HG02588 (cell line): ENCODE data around the gene GLP1R.

Experiments
- ATAC-seq: cut with Tn5 transposase; IDR thresholded peaks from one replicate; pipeline ENCODE4 v1.9.1; 2021; ENCODE audit warnings: mild to moderate bottlenecking, moderate library complexity; ENCODE audit not compliant: unreplicated experiment

Gene GLP1R

DNA sequence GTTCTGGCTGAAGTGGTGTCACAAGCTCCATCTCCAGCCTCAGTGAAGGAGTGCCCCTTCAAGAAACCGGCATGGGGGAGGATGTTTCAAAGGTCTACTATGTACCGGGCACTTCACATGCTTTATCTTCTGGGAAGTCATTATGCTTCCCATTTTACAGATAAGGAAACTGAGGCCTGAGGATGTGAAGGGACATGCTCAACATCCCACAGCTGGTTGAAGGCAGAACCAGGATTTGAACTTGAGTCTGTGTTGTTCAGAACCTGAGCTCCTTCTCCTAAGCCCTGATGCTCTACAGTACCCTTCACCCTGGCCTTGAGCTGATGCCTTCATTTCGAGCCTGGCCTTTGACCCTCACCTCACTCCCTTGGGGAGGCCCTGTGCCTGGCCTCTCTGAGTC is 13.0 kb downstream of the GLP1R start:
- no peak for ATAC-seq

DNA sequence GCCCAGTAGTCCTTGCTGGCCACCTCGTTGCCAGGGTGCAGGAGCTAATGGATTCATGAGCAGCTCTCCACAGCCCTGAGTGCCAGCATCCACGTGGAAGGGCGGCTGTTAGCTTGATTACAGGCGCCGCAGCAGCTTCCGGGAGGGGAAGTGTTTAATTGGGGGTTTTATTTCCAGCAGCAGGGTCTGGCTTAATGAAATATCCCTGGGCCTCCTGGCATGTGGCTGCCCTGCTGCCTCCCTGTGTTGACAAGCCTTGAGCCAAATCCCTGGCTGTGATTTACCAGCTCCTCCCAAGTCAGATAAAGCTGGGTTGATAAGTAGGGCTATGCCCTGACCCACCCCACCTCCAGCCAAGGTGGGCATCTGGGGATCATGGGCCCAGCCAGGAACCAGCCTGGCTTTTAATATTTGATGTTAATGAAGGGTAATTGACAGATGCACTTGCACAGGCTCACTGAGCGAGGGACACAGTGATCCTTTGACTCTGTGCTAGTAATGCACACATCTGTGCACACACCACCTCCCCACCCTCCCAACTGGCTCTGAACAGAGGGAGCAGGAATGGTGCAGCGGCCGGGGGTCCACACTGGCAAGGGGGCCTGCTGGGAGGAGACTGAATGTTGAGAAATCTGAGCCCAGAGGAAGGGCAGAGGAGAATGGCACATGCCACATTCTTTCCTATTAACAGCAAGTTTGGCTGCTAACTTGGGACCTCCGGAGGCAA is 13.6 kb downstream of the GLP1R start:
- ATAC-seq, result no peak

DNA sequence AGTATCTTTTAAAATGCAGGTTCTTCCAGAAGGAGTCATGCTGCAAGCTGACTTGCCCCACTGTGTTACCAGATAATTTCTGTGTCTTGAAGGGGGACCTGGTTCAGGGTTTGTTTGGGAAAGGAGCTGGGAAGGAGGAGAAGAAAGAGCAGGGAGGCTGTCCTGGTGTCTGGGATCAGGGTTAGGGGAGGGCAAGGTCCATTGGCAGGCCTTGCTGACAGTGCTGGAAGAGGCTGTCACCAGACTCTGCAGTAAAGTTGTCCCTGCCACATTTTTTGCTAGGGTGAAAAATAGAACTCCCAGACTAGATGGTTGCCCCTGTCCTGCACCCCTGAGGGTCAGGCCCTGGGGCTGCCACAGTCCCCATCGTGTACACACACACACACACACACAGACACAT is 14.9 kb downstream of the GLP1R start:
- no peak for ATAC-seq

DNA sequence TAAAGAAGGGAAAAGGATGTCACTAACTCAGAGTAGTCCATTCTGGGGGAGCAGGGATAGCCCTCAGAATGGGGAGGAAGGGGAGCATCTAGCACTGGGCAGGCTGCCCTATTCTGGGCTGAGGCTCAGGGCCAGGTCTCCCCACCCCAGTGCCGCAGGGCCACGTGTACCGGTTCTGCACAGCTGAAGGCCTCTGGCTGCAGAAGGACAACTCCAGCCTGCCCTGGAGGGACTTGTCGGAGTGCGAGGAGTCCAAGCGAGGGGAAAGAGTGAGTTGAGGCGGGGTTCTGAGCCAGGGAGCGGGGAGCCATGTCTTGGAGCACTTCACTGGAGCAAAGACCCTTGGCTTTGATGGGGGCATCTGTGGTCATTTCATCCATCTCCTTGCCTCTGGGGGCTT is 17.0 kb downstream of the GLP1R start:
- no peak for ATAC-seq

DNA sequence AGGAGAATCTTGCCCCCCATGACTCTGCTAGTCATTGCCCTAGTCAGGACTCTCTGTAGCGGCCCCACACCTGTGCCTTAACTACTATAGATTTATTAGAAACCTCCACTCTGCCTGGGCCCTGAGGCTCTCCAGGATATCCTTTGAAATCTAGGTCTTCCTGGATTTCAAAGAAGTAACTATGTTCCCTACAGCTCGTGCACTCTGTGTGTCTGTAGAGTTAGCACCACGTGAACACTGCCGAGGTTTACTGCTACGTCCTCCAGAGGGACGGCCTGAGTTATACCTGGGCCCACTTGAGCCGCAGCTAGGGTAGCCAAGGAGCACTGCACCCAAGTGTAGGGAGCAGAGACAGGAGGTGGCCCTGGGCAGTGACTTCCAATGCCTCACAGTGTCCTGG is 19.8 kb downstream of the GLP1R start:
- no peak for ATAC-seq

DNA sequence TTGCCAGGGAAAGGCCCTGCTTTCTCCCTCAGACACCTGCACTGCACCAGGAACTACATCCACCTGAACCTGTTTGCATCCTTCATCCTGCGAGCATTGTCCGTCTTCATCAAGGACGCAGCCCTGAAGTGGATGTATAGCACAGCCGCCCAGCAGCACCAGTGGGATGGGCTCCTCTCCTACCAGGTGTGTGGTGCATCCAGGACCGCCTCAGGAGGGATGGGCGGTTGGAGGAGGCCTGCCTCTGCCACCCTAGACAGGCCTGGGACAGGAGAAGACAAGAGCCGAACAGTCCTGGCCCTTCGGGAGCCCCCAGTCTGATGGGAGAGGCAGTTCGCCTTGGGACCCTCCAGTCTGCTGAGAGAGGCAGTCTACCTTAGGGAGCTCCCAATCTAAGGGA is 24.2 kb downstream of the GLP1R start:
- no peak for ATAC-seq

DNA sequence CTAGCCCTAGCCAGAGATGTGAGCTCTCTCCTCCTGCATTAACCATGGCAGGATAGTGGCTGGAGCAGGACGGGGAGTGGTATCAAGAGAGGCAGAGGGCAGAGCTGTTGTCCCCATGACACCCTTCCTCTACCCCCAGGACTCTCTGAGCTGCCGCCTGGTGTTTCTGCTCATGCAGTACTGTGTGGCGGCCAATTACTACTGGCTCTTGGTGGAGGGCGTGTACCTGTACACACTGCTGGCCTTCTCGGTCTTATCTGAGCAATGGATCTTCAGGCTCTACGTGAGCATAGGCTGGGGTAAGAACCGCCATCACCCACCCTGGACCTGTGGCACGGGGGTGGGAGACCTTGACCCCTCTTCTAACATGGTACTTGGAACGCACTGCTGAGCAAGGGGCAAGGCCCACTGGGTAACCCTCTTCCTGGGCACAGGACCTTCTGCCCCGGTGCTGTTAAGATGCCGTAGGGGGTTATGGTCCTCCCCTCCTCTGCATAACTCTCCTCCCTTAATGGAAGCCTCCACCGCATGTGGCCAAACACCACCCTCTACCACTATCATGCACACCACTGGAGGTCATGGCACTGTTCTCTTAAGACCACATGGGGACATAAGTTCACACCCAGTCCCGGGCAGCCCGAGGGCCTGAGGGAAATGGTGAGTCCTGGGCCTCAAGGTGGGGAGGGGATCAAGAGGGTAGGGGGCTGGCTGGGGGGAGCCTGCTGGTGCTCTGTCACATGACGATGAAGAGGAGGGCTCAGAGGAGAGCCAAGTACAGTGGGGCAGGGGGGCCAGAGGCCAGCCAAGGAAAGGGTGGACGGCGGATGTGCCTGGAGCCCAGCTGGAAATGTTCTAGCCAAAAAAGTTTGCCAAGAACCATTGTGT is 25.1 kb downstream of the GLP1R start:
- no peak for ATAC-seq

DNA sequence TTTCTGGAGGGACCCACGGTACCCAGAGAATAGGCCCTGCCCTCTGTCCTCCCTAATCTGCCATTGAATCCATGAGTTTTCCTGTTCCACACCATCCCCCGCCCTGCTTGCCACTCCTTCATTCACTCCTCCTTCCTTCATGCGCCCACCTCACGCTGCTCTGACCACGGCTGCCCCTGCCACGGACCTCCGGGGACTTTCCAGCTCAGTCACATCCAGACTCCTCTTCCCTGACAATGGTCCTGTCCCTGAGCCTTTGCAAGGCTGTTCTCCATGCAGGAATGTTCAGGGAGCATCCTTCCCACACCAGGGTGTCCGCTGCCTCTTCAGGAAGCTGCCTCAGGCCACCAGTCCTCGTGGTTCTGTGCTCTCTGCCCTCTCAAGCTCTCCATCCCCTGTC is 25.9 kb downstream of the GLP1R start:
- no peak for ATAC-seq

DNA sequence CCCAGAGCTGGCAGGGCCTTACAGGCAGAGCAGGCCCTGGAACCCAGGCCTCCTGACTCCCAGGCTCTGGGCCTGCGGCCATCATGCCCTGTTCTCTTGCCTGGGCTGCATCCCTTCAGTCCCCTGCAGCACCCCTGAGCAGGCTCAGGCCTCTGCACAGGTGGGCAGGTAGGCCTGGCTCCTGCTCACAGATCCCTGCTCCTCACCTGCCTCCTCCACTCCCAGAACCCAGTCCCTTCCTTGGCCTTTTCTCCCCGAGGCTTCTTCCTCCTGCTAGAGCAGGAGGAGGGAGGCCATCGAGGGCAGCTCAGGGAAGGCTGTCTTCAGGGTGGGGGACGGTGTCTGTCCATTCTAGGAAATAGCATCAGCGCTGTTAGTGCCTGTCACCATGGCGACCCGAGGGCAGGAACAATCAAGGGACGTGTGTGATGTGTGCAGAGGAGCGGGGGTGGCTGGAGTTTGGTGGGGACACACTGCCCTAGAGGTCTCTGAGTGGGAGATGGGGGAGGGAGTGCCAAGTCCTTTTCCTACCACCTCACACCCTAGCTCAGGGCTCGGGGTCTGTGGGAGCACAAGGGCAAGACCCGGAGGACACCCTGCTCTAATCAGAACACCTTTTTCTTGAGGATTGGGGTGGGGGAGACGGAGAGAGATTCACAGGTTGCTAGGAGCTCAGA is 26.6 kb downstream of the GLP1R start:
- no peak for ATAC-seq

DNA sequence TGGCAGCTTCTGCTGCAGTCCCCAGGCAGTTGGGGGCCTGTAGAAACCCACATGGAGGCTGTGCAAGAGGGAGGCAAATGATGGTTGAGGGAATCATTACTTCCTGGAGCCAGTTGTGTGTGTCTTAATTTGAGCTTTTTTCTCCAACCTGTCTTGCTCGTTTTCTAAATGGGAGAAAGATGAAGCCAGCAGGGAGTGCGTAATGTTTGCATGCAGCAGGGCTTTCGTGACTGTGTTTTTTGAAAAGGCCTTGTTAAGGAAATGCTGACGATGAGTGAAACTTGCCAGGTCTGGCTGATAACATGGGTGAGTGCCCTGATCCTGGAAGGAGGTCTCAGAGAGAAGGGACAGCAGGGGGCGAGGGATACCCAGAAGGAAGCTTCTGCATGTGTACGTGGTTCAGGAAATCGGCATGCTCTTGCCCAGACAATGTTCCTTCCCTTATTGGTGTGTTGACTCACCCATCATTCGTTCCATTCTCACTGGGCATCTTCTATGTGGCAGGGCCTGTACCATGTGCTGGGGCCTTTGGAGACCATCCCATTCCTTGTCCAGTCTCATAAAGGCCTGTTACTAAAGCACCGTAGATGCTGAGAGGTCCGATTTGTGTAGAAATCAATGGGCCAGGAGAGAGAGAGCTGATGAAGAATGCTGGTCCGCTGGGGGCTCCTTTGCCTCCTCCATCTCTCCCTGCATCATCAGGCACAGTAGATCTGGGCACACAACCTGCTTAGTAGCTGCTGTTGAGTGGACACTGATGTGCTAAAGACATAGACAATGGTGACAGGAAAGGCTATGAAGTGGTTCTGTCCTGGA is 27.4 kb downstream of the GLP1R start:
- no peak for ATAC-seq

DNA sequence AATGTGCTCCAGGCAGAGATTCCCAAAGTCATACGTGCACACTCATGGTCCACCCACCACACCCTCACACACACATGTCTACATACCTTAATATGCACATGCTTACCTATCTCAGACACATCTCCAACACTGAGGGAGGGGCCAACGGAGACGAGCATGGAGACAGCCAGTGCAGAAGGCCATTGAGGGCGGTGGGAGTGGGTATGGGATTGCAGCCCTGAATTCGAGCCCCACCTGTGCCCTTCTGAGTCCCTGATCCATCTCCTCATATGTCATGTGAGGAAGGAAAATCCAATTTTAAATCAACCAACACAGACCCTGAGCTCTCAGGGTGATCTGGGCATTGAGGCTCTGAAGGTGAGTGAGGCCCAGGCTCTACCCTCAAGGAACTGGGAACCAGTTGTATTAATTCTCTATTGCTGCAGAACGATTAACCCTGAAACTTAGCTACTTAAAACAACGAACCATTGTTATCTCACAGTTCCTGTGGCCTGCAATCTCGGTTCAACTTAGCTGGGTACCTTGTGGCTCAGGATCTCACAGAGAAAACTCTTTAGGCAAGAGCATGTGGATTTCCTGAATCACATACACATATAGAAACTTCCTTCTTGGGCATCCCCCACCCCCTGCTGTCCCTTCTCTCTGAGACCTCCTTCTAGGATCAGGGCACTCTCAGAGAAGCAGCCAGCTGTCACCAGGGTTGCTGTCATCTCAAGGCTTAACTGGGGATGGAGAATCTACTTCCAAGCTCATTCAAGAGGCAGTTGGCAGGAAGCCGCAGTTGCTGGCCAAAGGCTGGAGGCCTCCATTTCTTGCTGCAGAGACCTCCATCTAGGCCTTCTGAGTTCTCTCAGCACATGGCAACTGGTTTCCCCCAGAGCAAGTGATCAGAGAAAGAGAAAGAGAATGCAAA is 28.3 kb downstream of the GLP1R start:
- ATAC-seq, result no peak

DNA sequence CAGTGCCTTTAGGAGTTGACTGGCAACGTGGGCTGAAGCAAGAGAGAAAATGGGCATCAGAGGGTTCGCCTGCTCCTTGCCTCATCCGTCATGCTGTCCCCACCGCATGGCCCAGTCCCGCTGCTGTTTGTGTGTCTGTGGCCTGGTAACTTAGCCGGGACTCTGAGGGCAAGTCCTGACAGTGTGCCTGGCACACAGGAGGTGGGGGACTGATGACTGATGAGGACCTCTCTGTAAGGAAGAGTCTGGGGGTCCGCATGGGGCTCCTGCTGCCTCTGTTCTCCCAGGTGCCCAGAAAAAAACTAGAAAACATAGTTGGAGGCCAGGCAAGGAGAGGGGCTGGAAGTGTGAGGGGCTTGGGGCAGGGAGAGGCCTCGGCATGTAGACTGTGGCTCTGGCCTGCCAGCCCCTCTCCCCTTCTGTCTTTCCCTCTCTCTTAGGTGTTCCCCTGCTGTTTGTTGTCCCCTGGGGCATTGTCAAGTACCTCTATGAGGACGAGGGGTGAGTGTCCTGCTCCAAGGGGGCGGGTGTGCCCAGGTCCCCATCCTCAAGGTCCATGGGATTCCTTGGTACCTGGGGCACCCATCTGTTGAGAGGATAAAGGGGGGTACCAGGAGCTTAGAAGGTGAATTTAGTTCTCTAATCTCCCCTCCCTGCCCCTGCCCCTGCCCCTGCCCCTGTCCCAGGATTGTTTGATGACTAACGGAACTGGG is 29.5 kb downstream of the GLP1R start:
- ATAC-seq, result no peak

DNA sequence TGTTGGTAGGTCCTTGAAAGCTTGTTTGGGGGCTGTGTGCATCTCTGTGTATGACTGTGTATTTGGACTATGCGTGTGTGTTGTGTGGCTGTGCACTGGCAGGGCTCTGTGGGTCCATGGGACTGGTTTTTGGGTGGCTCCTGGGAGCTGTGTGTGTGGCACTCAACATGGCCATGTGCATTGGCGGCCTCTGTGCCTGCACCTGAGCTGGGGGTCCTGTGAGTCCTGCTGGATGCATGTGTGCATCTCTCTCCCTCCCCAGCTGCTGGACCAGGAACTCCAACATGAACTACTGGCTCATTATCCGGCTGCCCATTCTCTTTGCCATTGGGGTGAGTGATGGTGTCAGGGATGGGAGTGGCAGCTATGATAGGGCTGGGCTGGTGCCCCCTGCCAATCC is 30.1 kb downstream of the GLP1R start:
- ATAC-seq, result no peak

DNA sequence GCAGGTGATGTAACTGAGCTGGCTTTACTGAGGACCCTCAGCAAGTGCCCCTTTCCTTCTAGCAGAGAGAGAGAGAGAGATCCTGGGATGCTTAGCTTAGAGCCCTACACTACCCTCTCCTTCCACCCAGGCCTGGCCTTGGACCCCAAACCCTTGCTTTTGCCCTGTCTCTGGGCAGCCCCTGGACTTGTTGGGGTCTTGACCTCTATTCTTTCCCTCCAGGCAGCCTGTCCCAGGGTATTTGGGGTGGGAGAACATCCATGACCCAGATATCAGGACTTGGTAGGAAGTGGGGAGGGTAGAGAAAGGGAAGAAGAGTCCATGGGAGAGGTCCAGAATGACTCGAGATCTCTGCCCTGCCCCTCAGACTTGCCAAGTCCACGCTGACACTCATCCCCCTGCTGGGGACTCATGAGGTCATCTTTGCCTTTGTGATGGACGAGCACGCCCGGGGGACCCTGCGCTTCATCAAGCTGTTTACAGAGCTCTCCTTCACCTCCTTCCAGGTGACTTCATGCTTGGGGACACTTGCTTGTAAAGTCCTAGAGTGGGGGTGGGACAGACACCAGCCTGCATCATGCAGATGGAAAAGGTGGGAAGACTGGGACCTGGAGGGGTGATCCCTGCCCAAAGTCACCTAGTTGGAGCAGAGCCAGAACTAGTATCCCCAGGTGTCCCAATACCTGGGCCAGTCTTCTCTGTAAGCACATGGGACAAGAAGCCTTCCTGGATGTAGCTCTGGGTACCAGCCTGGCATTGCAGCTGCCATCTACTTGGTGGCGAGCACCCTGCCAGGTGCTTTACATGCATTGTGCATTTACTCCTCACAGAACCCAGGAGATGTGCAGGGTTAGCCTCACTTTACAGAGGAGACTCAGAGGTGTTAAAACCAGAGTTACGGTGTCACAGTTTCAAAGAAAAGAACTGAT is 30.9 kb downstream of the GLP1R start:
- ATAC-seq, result no peak

DNA sequence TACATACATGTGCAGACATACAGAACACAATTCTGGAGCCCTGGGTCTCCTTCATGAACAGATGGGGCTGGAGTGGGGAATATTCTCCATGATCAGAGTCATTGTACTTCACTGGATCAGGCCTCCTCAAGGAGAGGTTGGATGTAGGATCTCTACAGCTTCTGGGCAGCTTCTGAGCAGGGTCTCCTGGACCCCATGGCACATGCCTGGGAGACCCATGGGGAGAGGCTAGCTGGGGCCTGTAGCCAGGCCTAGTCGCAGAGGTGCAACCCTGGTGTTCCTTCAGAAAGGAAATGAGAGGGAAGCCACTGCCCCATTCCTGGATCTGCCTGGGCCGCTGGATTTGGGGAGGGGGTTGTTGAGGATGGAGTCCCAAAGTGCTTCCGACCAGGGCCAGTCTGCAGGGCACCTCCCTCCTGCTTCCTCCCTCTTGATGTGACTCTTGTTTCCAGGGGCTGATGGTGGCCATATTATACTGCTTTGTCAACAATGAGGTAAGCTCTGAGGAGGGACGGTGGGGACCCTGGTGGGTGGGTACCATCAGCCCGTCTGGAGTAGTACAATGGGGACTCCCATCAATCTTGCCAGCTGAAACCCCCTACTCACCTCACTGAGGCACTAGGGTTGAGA is 31.8 kb downstream of the GLP1R start:
- no peak for ATAC-seq

DNA sequence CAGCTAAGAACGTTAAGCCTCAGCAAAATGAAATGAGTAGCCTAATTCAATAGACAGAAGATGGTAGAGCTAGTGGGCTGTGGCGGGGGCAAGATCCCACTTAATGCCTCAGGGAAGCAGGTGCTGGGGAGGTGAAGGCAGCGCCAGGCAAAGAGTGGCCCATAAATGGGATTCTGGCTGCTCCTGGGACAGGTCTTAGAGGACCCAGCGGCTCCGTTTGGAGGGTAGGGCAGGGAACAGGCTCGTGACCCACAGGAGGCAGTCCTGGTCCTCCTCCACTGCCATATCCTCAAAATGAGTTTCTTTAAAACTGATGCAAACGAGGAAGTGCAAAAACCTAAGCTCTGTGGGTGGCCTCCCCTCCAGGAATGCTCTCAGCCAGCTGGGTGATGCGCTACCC is 33.7 kb downstream of the GLP1R start:
- no peak for ATAC-seq

DNA sequence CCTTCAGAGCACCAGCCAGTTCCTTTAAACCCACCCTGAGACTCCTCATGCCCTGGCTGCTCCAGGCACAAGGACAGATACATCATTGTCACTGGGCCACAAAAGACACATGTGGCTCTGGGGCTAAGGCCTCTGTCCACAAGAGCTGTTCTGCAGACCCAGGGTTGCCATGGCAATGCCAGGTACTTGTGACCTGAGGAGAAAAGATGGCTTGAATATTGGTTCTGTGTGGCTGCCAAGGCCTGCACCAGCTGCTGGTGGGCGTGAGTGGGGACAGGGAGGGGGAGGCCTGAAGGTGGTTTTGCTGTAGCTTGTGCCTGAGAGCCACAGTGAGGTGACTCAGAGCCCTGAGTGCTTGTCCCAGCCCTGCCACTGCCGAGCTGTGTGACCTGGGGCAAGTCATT is 34.7 kb downstream of the GLP1R start:
- no peak for ATAC-seq

DNA sequence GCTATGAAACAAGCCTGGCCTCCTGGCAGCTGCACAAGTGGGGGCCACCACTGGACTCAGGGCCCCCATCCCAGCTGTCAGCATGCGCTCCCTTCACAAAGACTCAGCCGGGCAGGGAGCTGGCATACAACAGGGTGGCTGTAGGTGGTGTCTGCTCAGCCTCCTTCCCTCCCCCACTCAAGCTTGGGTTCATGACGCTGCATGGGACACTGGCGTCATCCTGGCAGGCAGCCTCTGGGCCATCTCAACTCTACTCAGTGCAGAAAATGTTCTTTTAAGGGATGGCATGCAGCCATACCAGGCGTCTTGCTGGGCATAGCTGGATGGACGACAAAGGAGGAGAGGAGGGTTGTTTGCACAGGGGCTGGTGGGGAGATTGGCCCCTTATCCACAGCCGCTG is 35.9 kb downstream of the GLP1R start:
- ATAC-seq, result no peak
